ENCODE results near the gene CDHR4. TPM values are rescaled to one million over a fixed set of nuclear protein-coding genes. Genes with fewer than 3 reads are reported as not detected.
"Not testable (repeated sequence)": the region's sequence is repeated elsewhere in the genome, so short reads cannot be mapped to it uniquely, and the experiment has no call there.

The CDHR4 gene
- total RNA-seq, 2 donors from 2014 or later: not detected

GRCh38 chr3:49759226-49759625 lies 40.4 kb downstream of the CDHR4 start:
- no peak overlapping the region for H3K9ac ChIP-seq (ENCODE audit: low read depth in 2 of 2, low read length in 2 of 2)
- no peaks in the 10 kb centered on the region for H3K4me1 ChIP-seq
- H3K9me3 ChIP-seq: no peaks in the 10 kb centered on the region
- intact Hi-C loops (cut with DNase I): no loop called here
- DNase-seq: no peak
- no peak overlapping the region for H3K4me3 ChIP-seq
- no peaks in the 10 kb centered on the region for H3K36me3 ChIP-seq
- H3K27ac ChIP-seq: no peak overlapping the region
- H3K27me3 ChIP-seq: no peaks in the 10 kb centered on the region
- TF ChIP-seq CTCF (IDR thresholded peaks at IDR 0.05): no peak

GRCh38 chr3:49757197-49757596 lies 42.5 kb downstream of the CDHR4 start:
- no peak for DNase-seq
- no peaks in the 10 kb centered on the region for H3K27me3 ChIP-seq
- no peak overlapping the region for H3K4me3 ChIP-seq
- H3K9me3 ChIP-seq: no peaks in the 10 kb centered on the region
- no peaks in the 10 kb centered on the region for H3K36me3 ChIP-seq
- H3K4me1 ChIP-seq: no peaks in the 10 kb centered on the region
- H3K9ac ChIP-seq (ENCODE audit: low read depth in 2 of 2, low read length in 2 of 2): no peak overlapping the region
- no peak overlapping the region for H3K27ac ChIP-seq
- TF ChIP-seq CTCF (IDR thresholded peaks at IDR 0.05): no peak
- intact Hi-C loops (cut with DNase I): no loop called here

- no peak for TF ChIP-seq CTCF (IDR thresholded peaks at IDR 0.05)
- intact Hi-C loops (cut with DNase I): no loop called here
- no peak overlapping the region for H3K9ac ChIP-seq (ENCODE audit: low read depth in 2 of 2, low read length in 2 of 2)
- H3K36me3 ChIP-seq: no peaks in the 10 kb centered on the region
- H3K27me3 ChIP-seq: no peaks in the 10 kb centered on the region
- no peak overlapping the region for H3K4me3 ChIP-seq
- H3K9me3 ChIP-seq: no peaks in the 10 kb centered on the region
- no peaks in the 10 kb centered on the region for H3K4me1 ChIP-seq
- DNase-seq: no peak
- no peak overlapping the region for H3K27ac ChIP-seq
Observed at GRCh38 chr3:49756036-49756435, 43.6 kb downstream of the CDHR4 start.

GRCh38 chr3:49754536-49754935 lies 45.1 kb downstream of the CDHR4 start:
- H3K27ac ChIP-seq: no peak overlapping the region
- no peak overlapping the region for H3K4me3 ChIP-seq
- no peaks in the 10 kb centered on the region for H3K27me3 ChIP-seq
- no peaks in the 10 kb centered on the region for H3K9me3 ChIP-seq
- H3K36me3 ChIP-seq: no peaks in the 10 kb centered on the region
- no peak for TF ChIP-seq CTCF (IDR thresholded peaks at IDR 0.05)
- intact Hi-C loops (cut with DNase I): no loop called here
- DNase-seq: no peak
- no peaks in the 10 kb centered on the region for H3K4me1 ChIP-seq
- no peak overlapping the region for H3K9ac ChIP-seq (ENCODE audit: low read depth in 2 of 2, low read length in 2 of 2)

- Histone ChIP-seq H3K4me3 (no peak overlapping the region), H3K9me3 (no peaks in the 10 kb centered on the region), H3K9ac (ENCODE audit: low read depth in 2 of 2, low read length in 2 of 2) (no peak overlapping the region), H3K27ac (no peak overlapping the region), H3K4me1 (no peaks in the 10 kb centered on the region), H3K36me3 (no peaks in the 10 kb centered on the region), H3K27me3 (no peaks in the 10 kb centered on the region)
- DNase-seq: no peak
- TF ChIP-seq CTCF (IDR thresholded peaks at IDR 0.05): no peak
- intact Hi-C loops (cut with DNase I): no loop called here
Observed at GRCh38 chr3:49751501-49751900, 48.2 kb downstream of the CDHR4 start.

- intact Hi-C loops (cut with DNase I): no loop called here
- no peak overlapping the region for H3K9ac ChIP-seq (ENCODE audit: low read depth in 2 of 2, low read length in 2 of 2)
Observed at GRCh38 chr3:49750056-49750455, 49.6 kb downstream of the CDHR4 start.

GRCh38 chr3:49748874-49749273 lies 50.8 kb downstream of the CDHR4 start:
- H3K27me3 ChIP-seq; H3K27ac ChIP-seq; H3K9ac ChIP-seq (ENCODE audit: low read depth in 2 of 2, low read length in 2 of 2); H3K4me1 ChIP-seq; DNase-seq; H3K9me3 ChIP-seq; H3K36me3 ChIP-seq; H3K4me3 ChIP-seq; intact Hi-C loops (cut with DNase I): not testable (repeated sequence)

More at GRCh38 chr3:49750056-49750455, 49.6 kb downstream of the CDHR4 start:
- Histone ChIP-seq H3K36me3 (no peaks in the 10 kb centered on the region), H3K4me3 (no peak overlapping the region), H3K4me1 (no peaks in the 10 kb centered on the region), H3K27ac (no peak overlapping the region), H3K27me3 (no peaks in the 10 kb centered on the region), H3K9me3 (no peaks in the 10 kb centered on the region)
- TF ChIP-seq CTCF (IDR thresholded peaks at IDR 0.05): no peak
- DNase-seq: no peak

All from colonic mucosa (tissue), 4 donors.